CD14-positive monocyte (primary cell): ENCODE data around the gene BUD23. TPM values are rescaled to one million over a fixed set of nuclear protein-coding genes. Genes with fewer than 3 reads are reported as not detected.
A peak's percentile ranks its signal among the peaks of the same experiment; 100 is the strongest.

ENCODE experiments used
- DNase-seq, 3 donors: peaks; one replicate each; pipeline ENCODE4 v3.0.0-alpha.2; 2011 to 2022
- H2AFZ ChIP-seq: 2 replicates; pipeline ENCODE4 v1.6.0; 2012; ENCODE audit warnings: mild to moderate bottlenecking, low read depth, low read length, inconsistent platforms; ENCODE audit not compliant: insufficient read depth, poor library complexity, severe bottlenecking
- H3K27ac ChIP-seq, 2 donors: 1 replicate in 1 of 2; 2 replicates in 1 of 2; pipeline ENCODE4 v1.5.1; 2012 to 2013; ENCODE audit warnings: low read length in 2 of 2, control low read depth in 1 of 2, inconsistent platforms in 1 of 2, low read depth in 1 of 2, mild to moderate bottlenecking in 1 of 2
- H3K27me3 ChIP-seq, 2 donors: one replicate each; pipeline versions ENCODE4 v1.6.0 to v1.6.1; 2011 to 2013; ENCODE audit warnings: low read length in 2 of 2; ENCODE audit not compliant: control insufficient read depth in 2 of 2, insufficient read depth in 2 of 2
- H3K36me3 ChIP-seq, 2 donors: replicated peaks in 1 of 2; 1 replicate in 1 of 2; 2 replicates in 1 of 2; pipeline versions ENCODE4 v1.5.1 to v1.6.1; 2012 to 2013; ENCODE audit warnings: low read length in 2 of 2, control low read depth in 1 of 2, inconsistent platforms in 1 of 2, mild to moderate bottlenecking in 1 of 2; ENCODE audit not compliant: insufficient read depth in 2 of 2, control insufficient read depth in 1 of 2
- H3K4me1 ChIP-seq, 2 donors: 1 replicate in 1 of 2; 2 replicates in 1 of 2; pipeline versions ENCODE4 v1.5.1 to v1.6.1; 2012 to 2013; ENCODE audit warnings: low read length in 2 of 2, control low read depth in 1 of 2, inconsistent platforms in 1 of 2, mild to moderate bottlenecking in 1 of 2, moderate library complexity in 1 of 2; ENCODE audit not compliant: insufficient read depth in 2 of 2, control insufficient read depth in 1 of 2
- H3K4me2 ChIP-seq: replicated peaks from 2 replicates; pipeline ENCODE3; 2012; ENCODE audit warnings: low read length, moderate library complexity, mild to moderate bottlenecking; ENCODE audit not compliant: poor library complexity, severe bottlenecking; ENCODE audit errors: extremely low read depth
- H3K4me3 ChIP-seq, 3 experiments: fragments of 200-600 bp in 1 of 3; sonication (generic) in 1 of 3; replicated peaks in 1 of 3; 1 replicate in 2 of 3; 2 replicates in 1 of 3; pipeline ENCODE4 v1.5.1; 2011 to 2013; ENCODE audit warnings: low read length in 3 of 3, mild to moderate bottlenecking in 3 of 3, control low read depth in 2 of 3, low read depth in 2 of 3, inconsistent platforms in 1 of 3, moderate library complexity in 1 of 3
- H3K79me2 ChIP-seq: 2 replicates; pipeline ENCODE4 v1.6.0; 2012; ENCODE audit warnings: mild to moderate bottlenecking, control low read depth, inconsistent platforms, low read length, moderate library complexity; ENCODE audit not compliant: insufficient read depth
- H3K9ac ChIP-seq: 2 replicates; pipeline ENCODE4 v1.6.0; 2017; ENCODE audit warnings: low read length, mild to moderate bottlenecking; ENCODE audit not compliant: insufficient read depth, poor library complexity, severe bottlenecking
- H3K9me3 ChIP-seq, 2 donors: replicated peaks in 1 of 2; 1 replicate in 1 of 2; 2 replicates in 1 of 2; pipeline versions ENCODE4 v1.5.1 to v1.6.1; 2012 to 2013; ENCODE audit warnings: low read length in 2 of 2, control low read depth in 1 of 2; ENCODE audit not compliant: control insufficient read depth in 1 of 2, insufficient read depth in 1 of 2
- H4K20me1 ChIP-seq: 2 replicates; pipeline ENCODE4 v1.6.0; 2012; ENCODE audit warnings: mild to moderate bottlenecking, low read length, control low read depth, moderate library complexity; ENCODE audit not compliant: insufficient read depth
- H3K27ac Mint-ChIP-seq, 7 donors: one replicate each; pipeline ENCODE4 v1.8.0; 2020; ENCODE audit warnings: mild to moderate bottlenecking in 7 of 7, mixed read lengths in 7 of 7, moderate library complexity in 6 of 7, inconsistent platforms in 2 of 7
- H3K27me3 Mint-ChIP-seq, 3 donors: one replicate each; pipeline ENCODE4 v1.8.0; 2021 to 2022; ENCODE audit warnings: low read depth in 3 of 3, mild to moderate bottlenecking in 3 of 3, mixed read lengths in 3 of 3, moderate library complexity in 3 of 3, inconsistent platforms in 1 of 3
- H3K36me3 Mint-ChIP-seq, 2 donors: one replicate each; pipeline ENCODE4 v1.8.0; 2020; ENCODE audit warnings: mixed read lengths in 2 of 2, inconsistent platforms in 1 of 2, mild to moderate bottlenecking in 1 of 2
- H3K4me1 Mint-ChIP-seq: one replicate; pipeline ENCODE4 v1.8.0; 2020; ENCODE audit warnings: mild to moderate bottlenecking, mixed read lengths
- H3K4me3 Mint-ChIP-seq, 2 donors: one replicate each; pipeline ENCODE4 v1.8.0; 2020; ENCODE audit warnings: mild to moderate bottlenecking in 2 of 2, mixed read lengths in 2 of 2, moderate library complexity in 1 of 2
- H3K9me3 Mint-ChIP-seq, 7 donors: one replicate each; pipeline ENCODE4 v1.8.0; 2020 to 2022; ENCODE audit warnings: mixed read lengths in 7 of 7, mild to moderate bottlenecking in 6 of 7, moderate library complexity in 6 of 7, inconsistent platforms in 2 of 7
- WGBS: methylation state at CpG from one replicate; pipeline ENCODE4 v1.1.5; 2013; ENCODE audit warnings: missing lambda C conversion rate; ENCODE audit not compliant: insufficient coverage; 5-methylcytosine and 5-hydroxymethylcytosine counted together
- intact Hi-C, 2 donors: fragments of 100-400 bp; cut with micrococcal nuclease; formaldehyde crosslinking; loops; one replicate each; pipeline versions ENCODE4 v1.15.0 to v1.15.1; 2023
- polyA plus RNA-seq, 3 donors: library from polyadenylated mRNA; depleted of rRNA in 1 of 3; unstranded in 2 of 3; stranded (reverse) in 1 of 3; fragments of 300-500 nt in 2 of 3; fragments of >200 nt in 1 of 3; fragmentation: Illumina TruSeq in 2 of 3; gene quantifications; 1 replicate in 2 of 3; 2 replicates in 1 of 3; pipeline ENCODE4 v1.2.3, GENCODE V29; 2012 to 2021
- TF ChIP-seq, protein P1 (sequence below): fragments of 200-600 bp; IDR thresholded peaks from one replicate; pipeline ENCODE4 v1.8.0; 2022; ENCODE audit warnings: antibody characterized with exemption, mild to moderate bottlenecking

Gene BUD23
- polyA plus RNA-seq, 3 donors, result 44.5 to 51.9 (median 51.1) TPM

DNA sequence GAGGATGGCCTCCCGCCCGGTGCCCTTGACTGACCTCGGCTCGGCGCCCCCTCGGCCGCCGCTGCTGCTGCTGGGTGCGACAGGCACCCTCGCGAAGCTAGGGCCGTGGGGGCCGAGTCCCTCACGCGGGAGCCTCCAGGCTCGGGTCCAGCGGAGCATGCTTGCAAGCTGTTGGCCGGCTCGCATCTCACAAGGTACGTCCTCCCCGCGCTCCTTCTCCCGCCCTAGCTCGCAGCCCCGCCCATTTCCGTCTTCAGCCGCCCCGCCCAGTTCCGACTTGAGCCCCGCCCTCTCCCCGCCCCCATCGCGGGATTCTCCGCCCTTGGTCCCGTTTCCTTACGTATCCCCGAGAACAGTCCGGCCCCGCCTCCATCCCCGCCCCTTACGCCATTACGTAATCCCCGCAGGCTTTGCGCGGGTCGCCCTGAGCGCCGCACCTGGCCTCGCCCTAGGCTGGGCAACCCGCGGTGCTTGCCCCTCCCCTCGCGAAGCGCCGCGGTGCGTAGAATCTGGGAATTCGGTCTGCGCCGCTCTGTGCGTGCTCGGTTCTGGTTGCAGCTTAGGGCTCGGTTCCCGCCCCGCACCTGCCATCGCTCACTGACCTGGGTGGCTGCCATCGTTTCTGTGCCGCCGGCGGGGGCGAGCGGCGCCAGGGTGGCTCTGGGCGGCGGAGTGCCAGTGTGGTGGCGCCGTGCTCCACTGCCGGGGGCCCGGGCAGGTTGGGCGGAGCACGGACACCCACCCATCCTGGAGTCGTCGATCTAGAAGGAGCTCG lies 55.4 kb downstream of the BUD23 start, which contains the start of gene ABHD11:
ABHD11 (minus strand) TSS at position 191 of the 775 bp plus-strand sequence; CDS start at position 159, 32 bp downstream.
- Mint-ChIP-seq H3K9me3 (peaks cover 0 to 7% (median 3%) of the 10 kb centered on the region in 7 donors), H3K27ac (peak within 1 kb of the TSS; percentile 78 to 95 (median 90)), H3K4me3 (peak within 1 kb of the TSS; percentile 93), H3K27me3 (peaks cover 12 to 30% (median 29%) of the 10 kb centered on the region in 3 donors), H3K36me3 (peaks cover 12 to 23% of the 10 kb centered on the region in 2 donors), H3K4me1 (peaks cover 20% of the 10 kb centered on the region)
- H3K4me3 ChIP-seq, result peak within 1 kb of the TSS; percentile 60 to 87 (median 78)
- peaks cover 0 to 7% of the 10 kb centered on the region in 2 donors for H3K9me3 ChIP-seq
- peaks cover 12% of the 10 kb centered on the region for H4K20me1 ChIP-seq
- H3K27me3 ChIP-seq, result peaks cover 0 to 12% of the 10 kb centered on the region in 2 donors
- intact Hi-C loops, result loop anchor here (5.0 to 10.0 kb wide), 2 partner anchors 56 to 116 kb away; partner anchors contain the start of genes BUD23 (in 2 of the 2) and DNAJC30 (in 2 of the 2)
- TF ChIP-seq, protein P1, sequence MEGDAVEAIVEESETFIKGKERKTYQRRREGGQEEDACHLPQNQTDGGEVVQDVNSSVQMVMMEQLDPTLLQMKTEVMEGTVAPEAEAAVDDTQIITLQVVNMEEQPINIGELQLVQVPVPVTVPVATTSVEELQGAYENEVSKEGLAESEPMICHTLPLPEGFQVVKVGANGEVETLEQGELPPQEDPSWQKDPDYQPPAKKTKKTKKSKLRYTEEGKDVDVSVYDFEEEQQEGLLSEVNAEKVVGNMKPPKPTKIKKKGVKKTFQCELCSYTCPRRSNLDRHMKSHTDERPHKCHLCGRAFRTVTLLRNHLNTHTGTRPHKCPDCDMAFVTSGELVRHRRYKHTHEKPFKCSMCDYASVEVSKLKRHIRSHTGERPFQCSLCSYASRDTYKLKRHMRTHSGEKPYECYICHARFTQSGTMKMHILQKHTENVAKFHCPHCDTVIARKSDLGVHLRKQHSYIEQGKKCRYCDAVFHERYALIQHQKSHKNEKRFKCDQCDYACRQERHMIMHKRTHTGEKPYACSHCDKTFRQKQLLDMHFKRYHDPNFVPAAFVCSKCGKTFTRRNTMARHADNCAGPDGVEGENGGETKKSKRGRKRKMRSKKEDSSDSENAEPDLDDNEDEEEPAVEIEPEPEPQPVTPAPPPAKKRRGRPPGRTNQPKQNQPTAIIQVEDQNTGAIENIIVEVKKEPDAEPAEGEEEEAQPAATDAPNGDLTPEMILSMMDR, result no peak
- H3K36me3 ChIP-seq, result peaks cover 13 to 15% of the 10 kb centered on the region in 2 donors
- H2AFZ ChIP-seq, result peak within 1 kb of the TSS; percentile 99
- H3K27ac ChIP-seq, result peak within 1 kb of the TSS; percentile 62 to 77
- H3K79me2 ChIP-seq, result peaks cover 5% of the 10 kb centered on the region
- WGBS, result under 1% methylated on average over 79 of the region's 84 CpGs
- H3K9ac ChIP-seq, result peak within 1 kb of the TSS; percentile 74
- peak within 1 kb of the TSS; percentile 93 for H3K4me2 ChIP-seq
- DNase-seq, result peak; percentile 84 to 95 (median 93)
- peaks cover 26 to 36% of the 10 kb centered on the region in 2 donors for H3K4me1 ChIP-seq

DNA sequence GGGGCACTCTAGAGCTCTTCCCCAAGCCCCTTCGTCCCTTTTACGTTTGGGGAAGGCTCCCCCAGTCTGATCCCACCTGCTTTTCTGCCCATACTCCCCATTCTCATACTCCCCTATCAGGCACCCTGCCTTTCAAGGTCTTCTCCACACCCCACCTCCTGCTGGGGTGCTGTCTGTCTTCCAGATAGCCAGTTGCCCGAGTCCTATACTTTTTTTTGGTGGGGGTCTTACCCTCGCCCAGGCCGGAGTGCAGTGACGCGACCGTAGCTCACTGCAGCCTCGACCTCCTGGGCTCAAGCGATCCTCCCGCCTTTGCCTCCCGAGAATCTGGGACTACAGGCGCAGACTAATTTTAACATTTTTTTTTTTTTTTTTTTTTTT lies 56.0 kb downstream of the BUD23 start:
- WGBS, result 57% methylated on average over 7 of the region's 13 CpGs
- H3K4me1 ChIP-seq, result peaks cover 26 to 36% of the 10 kb centered on the region in 2 donors
- intact Hi-C loops, result loop anchor here (5.0 to 10.0 kb wide), 2 partner anchors 57 to 115 kb away; partner anchors contain the start of genes BUD23 (in 2 of the 2) and DNAJC30 (in 2 of the 2)

More for the DNA sequence above, 56.0 kb downstream of the BUD23 start:
- H3K9me3 Mint-ChIP-seq, result peaks cover 0 to 7% (median 3%) of the 10 kb centered on the region in 7 donors
- H3K79me2 ChIP-seq, result peaks cover 5% of the 10 kb centered on the region
- H4K20me1 ChIP-seq, result peaks cover 12% of the 10 kb centered on the region
- H3K27ac ChIP-seq, result peak overlapping the region in 1 of 2 donors; percentile 77
- peak overlapping the region; percentile 99 for H2AFZ ChIP-seq
- no peak for DNase-seq
- H3K4me1 Mint-ChIP-seq, result peaks cover 20% of the 10 kb centered on the region
- peaks cover 13 to 15% of the 10 kb centered on the region in 2 donors for H3K36me3 ChIP-seq
- H3K36me3 Mint-ChIP-seq, result peaks cover 12 to 23% of the 10 kb centered on the region in 2 donors
- peak overlapping the region; percentile 93 for H3K4me3 Mint-ChIP-seq
- peak overlapping the region; percentile 74 for H3K9ac ChIP-seq
- H3K4me3 ChIP-seq, result peak overlapping the region; percentile 60 to 87 (median 78)
- TF ChIP-seq, protein P1, result no peak
- H3K9me3 ChIP-seq, result peaks cover 0 to 7% of the 10 kb centered on the region in 2 donors
- peak overlapping the region in 6 of 7 donors; percentile 10 to 92 (median 70) for H3K27ac Mint-ChIP-seq
- peak overlapping the region; percentile 93 for H3K4me2 ChIP-seq
- peaks cover 13 to 32% (median 26%) of the 10 kb centered on the region in 3 donors for H3K27me3 Mint-ChIP-seq
- H3K27me3 ChIP-seq, result peaks cover 0 to 12% of the 10 kb centered on the region in 2 donors
